ENCODE data around the gene GOLGA5. TPM values are rescaled to one million over a fixed set of nuclear protein-coding genes. Genes with fewer than 3 reads are reported as not detected.

GOLGA5 gene
- total RNA-seq, 4 donors from 2014 or later = 37.7 to 62.0 (median 40.0) TPM

- TF ChIP-seq CTCF (IDR thresholded peaks at IDR 0.05; ENCODE audit: low read depth) = no peak
Measured at GRCh38 chr14:92832137-92832700, 38.1 kb downstream of the GOLGA5 start.

DNA sequence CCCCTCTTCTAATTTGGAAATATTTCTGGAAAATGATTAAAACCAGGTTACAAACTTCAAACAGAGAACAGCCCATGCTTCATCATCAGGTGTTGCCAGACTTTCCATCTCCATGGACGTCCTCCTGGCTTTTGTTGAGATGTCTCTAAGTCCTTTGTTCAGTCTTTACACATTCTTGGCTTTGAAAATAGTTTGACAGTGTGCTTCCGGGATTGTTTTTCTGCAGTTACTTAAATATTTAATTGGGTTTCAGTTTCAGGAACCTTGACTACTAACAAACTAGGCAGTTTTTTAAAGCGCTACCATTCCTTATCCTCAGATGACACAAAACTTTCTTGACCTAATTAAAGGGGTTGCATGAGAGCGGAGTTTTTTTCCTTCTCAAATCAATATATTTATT, 47.8 kb downstream of the GOLGA5 start:
- TF ChIP-seq CTCF (IDR thresholded peaks at IDR 0.05; ENCODE audit: low read depth) = no peak

GRCh38 chr14:92844204-92844603, 50.1 kb downstream of the GOLGA5 start:
- no peak for TF ChIP-seq CTCF (IDR thresholded peaks at IDR 0.05; ENCODE audit: low read depth)

- no peak for TF ChIP-seq CTCF (IDR thresholded peaks at IDR 0.05; ENCODE audit: low read depth)
Measured at GRCh38 chr14:92846162-92846897, 52.2 kb downstream of the GOLGA5 start.

- TF ChIP-seq CTCF (IDR thresholded peaks at IDR 0.05; ENCODE audit: low read depth) = no peak
Measured at GRCh38 chr14:92847278-92847677, 53.2 kb downstream of the GOLGA5 start.

GRCh38 chr14:92847749-92848148, 53.6 kb downstream of the GOLGA5 start:
- TF ChIP-seq CTCF (IDR thresholded peaks at IDR 0.05; ENCODE audit: low read depth) = no peak

GRCh38 chr14:92848887-92849286, 54.8 kb downstream of the GOLGA5 start:
- TF ChIP-seq CTCF (IDR thresholded peaks at IDR 0.05; ENCODE audit: low read depth) = no peak

Measured in subcutaneous adipose tissue (tissue), 4 donors.